ENCODE measurements around the gene PPP1R12C.
A peak's percentile ranks its signal among the peaks of the same experiment; 100 is the strongest.

Gene PPP1R12C

DNA sequence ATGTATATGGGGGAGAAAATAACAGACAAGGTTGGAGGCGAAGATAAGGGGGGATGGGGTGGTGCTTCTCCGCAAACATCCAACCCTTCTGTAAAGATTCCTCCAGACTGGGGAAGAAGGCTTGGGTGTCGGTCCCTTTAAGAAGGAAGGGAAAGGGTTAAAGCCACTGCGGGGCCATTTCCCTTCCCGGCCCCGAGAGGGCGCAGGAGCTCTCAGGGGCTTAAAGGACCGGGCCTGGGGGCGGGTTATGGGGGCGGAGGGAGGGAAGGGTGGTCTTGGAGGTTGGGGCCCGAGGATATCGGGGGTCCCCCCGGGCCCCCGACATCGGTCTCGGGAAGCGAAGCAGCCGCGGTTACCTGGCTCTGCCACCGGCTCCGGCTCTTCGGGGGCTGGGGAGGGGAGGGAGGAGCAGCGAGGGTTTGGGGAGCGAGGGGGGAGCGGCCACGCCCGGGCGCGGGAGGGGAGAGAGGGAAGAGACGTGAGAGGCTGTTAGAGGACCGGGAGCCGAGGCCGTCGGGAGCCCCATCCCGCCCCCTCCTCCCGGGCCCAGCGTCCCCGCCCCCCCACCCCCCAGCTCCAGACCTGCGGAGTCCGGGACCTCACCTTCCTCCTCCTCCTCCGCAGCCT is 28.8 kb upstream of the PPP1R12C start:
- DNase-seq, result no peak

DNA sequence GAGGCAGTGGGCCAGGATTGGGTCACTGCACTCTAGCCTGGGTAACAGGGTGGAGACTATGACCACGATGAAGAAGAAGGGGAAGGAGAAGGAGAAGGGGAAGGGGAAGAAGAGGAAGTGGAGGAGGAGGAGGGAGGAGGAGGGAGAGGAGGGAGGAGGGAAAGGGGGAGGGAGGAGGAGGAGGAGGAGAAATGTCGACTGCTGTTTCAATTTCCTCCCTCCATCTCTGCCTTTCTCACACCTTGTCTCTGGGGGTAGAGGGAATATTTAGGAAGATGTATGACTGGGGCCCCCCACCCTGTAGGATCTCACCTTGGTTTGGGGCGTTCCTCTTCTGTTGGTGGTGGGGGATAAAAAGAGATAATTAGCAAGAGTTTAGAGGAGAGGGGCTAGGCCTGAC is 27.8 kb upstream of the PPP1R12C start:
- DNase-seq, result no peak

DNA sequence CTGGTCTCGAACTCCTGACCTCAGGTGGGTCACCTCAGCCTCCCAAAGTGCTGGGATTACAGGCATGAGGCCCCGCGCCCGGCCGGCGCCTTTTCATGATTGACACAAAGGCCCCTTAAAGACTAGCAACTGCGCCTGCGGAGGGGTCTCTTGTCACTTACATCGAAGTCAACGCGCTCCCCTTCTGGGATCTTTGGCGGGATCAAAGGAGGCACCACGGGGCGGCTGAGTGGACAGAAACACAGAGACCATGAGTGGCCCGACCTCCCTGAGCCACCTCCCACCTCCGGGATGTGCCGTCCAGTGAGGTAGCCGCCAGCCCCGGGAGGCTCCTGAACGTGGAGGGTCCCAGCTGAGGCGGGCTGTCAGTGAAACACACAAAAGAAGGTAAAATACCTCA is 24.3 kb upstream of the PPP1R12C start:
- DNase-seq, result no peak

DNA sequence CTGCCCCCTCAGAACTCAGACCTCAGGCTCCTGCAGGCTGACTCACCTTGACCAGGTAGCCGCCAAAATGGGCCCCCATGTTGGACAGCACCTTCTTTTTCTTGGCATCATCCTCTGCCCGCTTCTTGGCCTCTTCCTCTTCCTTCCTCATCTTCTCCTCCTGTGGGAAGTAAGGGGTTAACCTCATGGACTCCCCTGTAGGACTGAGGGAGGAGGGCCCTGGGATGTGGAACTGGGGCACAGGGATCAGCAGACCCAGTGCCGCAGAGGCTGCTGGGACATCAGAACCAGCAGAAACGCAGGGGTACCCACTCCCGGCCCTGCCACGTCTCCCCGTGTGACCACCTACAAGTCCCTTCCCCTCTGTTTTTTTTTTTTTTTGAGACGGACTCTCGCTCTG is 20.5 kb upstream of the PPP1R12C start:
- no peak for DNase-seq

DNA sequence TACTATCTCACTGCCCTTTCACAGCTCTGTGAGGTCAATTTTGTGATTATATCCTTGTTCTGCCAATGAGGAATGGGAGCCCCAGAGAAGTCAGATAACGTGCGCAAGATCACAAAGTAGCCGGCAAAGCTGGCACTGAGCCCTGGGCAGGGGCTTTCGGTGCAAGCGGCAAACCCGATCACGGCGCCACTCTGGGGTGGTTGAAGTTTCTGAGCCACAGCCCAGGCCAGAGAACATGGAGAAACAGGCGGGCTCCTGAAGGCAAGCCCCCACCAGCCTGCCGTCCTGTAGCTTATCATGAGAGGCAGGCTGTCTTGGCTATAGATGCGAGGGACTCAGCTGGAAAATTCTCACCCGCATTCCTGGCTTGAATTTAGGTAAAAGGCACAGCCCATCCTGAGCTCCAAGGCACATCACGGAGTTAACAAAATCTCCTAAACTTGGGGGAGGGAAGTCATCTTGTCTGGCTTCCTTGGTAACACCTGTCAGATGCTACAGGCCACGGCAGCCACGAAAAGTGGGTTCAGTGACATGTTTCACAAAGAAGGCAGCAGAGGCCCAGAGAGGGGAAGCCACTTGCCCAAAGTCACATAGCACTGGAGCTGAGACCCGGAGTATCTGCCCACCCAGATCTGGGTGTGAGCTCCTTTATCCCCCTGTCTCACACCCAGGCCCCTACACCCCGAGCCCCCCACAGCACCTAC is 19.1 kb upstream of the PPP1R12C start:
- DNase-seq, result no peak

DNA sequence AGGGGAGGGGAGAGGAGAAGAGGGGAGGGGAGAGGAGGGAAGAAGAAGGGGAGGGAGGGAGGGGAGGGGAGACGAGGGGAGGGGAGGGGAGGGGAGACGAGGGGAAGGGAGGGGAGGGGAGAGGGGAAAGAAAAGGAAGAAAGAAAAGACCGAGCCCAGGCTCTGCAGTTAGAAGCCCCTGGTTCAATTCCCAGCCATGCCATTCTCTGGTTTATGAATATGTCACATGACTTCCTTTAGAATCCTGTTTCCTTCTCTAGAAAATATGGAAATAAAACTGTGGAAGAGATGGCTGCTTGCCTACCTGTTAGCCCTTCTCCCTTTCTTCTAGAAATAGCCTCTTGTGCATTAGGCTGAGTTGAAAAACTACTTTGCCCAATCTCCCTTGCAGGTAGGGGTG is 17.3 kb upstream of the PPP1R12C start:
- no peak for DNase-seq

DNA sequence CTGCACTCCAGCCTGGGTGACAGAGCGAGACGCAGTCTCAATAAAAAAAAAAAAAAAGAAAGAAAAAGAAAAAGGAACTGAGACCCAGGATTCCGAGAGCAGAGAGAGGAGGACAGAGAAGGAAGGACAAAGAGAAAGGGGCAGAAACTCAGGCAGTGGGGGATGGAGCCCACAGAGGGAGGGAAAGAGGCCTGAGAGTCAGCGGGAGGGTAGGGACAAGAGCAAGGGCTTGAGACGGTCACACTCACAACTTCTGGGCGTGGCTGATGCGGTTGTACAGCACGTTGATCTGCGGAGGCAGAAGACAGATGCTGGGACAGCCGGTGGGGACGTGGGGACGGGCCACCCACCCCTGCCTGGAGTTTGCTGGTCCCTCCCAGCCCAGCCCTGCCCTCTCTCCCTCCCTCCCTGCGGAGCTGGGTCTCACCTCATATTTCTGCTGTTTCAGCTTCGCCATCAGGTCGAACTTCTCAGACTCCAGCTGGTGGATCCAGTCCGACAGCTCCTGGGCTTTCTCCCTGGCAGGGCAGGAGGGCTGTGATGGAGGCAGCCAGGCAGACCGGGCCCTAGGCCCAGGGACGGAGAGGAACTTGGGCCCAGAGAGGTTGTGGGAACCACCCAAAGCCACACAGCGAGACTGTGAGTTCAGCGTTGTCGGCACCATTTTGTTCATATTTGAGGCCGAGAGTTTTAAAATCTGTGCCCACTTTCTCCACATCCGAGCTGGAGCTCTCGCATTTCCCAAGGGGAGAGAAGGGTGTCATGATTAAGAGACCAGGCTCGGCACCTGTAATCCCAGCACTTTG is 16.4 kb upstream of the PPP1R12C start:
- DNase-seq, result no peak

DNA sequence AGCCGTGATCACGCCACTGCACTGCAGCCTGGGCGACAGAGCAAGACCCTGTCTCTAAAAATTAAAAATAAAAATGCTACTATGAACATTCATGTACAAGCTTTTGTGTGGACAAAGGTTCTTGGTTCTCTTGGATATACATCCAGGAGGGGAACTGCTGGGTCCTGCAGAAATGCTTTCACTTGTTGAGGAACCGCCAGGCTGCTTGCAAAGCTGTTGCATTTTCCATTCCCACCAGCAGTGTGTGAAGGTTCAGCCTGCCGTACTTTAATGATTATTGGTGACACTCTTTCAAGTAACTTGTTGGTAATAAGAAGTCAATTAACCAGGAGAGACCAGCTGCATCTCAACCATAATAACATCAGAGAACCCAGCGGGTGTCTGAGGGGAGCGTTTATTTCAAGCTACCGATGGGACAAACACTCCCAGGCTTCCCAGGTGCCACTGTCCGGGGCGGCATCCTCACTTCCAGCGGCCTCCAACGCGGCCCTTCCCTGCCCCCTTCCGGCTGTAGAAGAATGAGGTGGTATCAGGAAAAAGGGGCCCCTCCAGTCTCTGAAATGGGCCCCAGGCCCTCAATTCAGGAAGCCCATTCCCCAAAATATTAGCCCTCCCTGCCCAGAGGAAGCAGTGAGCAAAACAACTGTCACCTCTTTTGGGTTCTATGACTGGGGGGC is 15.2 kb upstream of the PPP1R12C start:
- no peak for DNase-seq

DNA sequence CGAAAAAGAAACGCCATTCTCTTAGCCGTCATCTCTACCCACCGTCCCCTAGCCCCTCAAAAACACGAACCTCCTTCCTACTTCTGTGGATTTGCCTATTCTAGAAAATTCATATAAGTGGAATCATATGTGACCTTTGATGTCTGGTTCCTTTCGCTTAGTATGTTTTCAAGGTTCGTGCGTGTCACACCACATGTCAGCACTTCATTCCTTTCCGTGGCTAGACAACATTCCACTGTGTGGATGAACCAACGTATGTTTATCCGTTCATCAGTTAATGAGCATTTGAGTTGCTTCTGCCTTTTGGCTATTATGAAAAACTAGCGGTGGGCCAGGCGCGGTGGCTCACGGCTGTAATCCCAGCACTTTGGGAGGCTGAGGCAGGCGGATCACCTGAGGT is 14.0 kb upstream of the PPP1R12C start:
- DNase-seq, result no peak

DNA sequence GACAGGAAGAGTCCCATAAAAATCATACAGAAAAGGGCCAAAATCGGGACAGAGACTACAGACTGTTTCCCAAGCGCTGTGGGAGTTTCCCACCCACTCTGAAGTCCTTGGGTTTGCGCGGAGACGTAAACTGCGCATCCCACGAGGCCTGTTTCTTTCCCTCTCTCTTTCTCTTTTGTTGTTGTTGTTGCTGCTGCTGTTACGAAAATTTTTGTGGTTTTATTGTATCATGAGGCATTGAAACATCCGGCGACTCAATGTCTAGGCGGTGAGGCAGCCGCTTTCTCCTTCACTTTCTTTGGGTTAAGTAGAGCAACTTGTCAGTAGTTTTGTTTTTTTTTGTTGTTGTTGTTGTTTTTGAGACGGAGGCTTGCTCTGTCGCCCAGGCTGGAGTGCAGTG is 1.6 kb upstream of the PPP1R12C start:
- no peak for DNase-seq

DNA sequence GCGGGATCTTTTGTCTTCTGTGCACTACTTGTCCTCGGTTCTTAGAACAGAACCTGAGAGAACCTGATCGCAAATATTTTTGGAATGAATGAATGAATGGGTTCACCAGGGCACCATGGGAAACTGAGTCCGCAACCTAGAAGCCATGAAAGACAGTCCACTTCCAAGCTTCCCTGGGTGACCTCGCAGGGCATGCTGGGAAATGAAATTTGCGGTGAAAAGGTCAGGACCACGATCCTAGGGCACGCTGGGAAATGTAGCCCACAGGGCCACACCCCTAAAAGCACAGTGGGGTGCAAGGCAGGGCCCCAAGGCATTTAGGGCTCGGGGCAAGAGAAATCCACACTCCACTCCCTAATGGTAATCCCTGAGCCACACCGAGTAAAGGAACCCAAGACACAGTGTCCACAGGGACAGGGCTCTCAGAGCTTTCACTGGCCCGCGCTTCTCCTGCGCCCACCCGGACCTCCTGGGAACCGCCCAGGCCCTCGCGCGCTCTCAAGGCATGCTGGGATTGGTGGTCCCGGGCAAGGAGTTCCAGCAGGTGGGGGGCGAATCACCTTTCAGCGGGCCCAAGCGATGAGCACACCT is 1.1 kb upstream of the PPP1R12C start:
- no peak for DNase-seq

DNA sequence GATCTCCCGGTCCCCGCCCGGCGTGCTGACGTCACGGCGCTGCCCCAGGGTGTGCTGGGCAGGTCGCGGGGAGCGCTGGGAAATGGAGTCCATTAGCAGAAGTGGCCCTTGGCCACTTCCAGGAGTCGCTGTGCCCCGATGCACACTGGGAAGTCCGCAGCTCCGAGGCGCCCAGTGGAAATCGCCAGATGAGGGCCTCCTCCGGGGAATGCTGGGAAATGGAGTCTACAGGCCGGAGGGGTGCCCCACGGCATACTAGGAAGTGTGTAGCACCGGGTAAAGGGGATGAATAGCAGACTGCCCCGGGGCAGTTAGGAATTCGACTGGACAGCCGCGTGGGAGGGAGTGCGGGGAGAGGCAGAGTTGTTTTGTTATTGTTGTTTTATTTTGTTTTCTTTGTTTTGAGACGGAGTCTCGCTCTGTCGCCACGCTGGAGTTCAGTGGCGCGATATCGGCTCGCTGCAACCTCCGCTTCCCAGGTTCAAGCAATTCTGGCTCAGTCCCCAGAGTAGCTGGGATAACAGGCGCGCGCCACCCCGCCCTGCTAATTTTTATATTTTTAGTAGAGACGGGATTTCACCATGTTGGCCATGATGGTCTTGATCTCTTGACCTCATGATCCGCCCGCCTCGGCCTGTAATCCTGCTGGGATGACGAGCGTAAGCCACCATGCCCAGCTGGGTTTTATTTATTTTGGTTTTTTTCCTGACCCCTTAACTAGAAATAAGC is 390 bp upstream of the PPP1R12C start:
- DNase-seq, result peak; percentile 98

DNA sequence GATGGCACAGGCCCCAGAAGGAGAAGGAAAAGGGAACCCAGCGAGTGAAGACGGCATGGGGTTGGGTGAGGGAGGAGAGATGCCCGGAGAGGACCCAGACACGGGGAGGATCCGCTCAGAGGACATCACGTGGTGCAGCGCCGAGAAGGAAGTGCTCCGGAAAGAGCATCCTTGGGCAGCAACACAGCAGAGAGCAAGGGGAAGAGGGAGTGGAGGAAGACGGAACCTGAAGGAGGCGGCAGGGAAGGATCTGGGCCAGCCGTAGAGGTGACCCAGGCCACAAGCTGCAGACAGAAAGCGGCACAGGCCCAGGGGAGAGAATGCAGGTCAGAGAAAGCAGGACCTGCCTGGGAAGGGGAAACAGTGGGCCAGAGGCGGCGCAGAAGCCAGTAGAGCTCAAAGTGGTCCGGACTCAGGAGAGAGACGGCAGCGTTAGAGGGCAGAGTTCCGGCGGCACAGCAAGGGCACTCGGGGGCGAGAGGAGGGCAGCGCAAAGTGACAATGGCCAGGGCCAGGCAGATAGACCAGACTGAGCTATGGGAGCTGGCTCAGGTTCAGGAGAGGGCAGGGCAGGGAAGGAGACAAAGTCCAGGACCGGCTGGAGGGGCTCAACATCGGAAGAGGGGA is 1.1 kb downstream of the PPP1R12C start:
- peak; percentile 54 for DNase-seq

DNA sequence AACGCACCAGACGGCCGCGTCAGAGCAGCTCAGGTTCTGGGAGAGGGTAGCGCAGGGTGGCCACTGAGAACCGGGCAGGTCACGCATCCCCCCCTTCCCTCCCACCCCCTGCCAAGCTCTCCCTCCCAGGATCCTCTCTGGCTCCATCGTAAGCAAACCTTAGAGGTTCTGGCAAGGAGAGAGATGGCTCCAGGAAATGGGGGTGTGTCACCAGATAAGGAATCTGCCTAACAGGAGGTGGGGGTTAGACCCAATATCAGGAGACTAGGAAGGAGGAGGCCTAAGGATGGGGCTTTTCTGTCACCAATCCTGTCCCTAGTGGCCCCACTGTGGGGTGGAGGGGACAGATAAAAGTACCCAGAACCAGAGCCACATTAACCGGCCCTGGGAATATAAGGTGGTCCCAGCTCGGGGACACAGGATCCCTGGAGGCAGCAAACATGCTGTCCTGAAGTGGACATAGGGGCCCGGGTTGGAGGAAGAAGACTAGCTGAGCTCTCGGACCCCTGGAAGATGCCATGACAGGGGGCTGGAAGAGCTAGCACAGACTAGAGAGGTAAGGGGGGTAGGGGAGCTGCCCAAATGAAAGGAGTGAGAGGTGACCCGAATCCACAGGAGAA is 1.9 kb downstream of the PPP1R12C start:
- no peak for DNase-seq

DNA sequence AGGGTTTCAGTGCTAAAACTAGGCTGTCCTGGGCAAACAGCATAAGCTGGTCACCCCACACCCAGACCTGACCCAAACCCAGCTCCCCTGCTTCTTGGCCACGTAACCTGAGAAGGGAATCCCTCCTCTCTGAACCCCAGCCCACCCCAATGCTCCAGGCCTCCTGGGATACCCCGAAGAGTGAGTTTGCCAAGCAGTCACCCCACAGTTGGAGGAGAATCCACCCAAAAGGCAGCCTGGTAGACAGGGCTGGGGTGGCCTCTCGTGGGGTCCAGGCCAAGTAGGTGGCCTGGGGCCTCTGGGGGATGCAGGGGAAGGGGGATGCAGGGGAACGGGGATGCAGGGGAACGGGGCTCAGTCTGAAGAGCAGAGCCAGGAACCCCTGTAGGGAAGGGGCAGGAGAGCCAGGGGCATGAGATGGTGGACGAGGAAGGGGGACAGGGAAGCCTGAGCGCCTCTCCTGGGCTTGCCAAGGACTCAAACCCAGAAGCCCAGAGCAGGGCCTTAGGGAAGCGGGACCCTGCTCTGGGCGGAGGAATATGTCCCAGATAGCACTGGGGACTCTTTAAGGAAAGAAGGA is 2.8 kb downstream of the PPP1R12C start:
- no peak for DNase-seq

DNA sequence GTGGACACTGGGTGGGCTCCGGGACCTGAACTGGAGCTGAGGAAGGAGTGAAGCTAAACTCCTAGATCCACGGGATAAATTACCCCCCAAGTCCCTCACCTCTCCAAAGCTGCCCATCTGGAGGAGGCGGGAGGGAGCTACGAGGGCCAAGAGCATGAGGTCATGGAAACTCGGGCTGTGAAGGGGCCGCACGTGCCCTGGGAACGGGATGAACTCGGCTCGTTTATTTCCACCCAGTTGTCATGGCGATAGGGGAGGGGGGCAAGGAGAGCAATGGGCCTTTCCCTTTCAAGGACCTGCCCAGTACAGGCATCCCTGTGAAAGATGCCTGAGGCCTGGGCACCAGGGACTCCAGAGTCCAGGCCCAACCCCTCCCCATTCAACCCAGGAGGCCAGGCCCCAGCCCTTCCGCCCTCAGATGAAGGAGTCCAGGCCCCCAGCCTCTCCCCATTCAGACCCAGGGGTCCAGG is 3.8 kb downstream of the PPP1R12C start:
- no peak for DNase-seq

DNA sequence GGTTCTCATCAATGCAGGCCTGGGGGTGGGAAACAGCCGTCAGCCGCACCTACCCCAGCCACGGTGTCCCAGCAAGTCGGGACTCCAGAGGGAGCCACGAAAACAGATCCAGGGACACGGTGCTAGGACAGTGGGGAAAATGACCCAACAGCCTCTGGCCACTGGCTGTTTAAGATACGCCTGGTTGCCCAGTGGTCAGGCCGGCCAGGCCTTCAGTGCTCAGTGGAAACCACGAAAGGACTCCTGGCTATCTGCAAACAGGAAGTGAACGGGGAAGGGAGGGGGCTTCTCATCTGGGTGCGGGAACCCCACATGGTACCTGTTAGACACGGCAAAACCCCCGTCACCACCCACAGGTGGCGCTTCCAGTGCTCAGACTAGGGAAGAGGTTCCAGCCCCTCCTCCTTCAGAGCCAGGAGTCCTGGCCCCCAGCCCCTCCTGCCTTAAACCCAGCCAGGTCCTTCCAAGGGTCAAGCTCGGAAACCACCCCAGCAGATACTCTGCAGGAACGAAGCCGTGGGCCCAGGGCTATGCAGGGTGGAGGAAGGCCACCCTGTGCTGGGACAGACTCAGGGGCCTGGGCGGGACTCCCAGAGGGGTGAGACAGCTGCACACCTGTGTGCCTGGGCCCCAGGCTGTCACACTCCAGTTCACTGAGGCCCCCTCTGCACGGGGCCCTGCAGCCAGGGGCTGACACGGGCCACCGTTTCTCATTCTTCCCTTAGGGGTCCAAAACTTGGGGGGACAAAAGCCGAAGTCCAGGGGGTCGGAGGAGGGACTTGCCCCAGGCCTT is 4.5 kb downstream of the PPP1R12C start:
- DNase-seq, result no peak

DNA sequence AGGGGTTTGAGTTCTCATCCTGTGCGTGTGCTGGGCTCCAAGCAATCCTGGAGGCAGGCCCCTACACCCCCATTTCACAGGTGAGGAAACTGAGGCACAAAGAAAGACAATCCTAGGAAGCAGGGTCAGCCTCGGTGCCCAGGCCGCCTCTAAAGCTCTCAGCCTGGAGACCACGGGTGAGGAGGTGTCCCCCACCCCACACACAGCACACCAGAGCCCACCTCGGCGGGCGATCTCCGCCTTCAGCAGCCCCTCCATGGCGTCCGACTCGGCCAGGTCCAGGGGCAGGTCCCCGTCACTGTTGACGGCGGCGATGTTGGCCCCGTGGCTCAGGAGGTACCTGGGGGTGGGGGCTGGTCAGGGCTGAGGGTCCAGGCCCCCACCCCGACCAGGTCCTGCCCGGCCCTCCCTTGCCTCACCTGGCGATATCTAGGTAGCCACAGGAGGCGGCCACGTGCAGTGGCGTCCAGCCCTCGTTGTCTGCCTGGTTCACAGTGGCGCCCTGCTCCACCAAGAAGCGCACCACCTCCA is 5.1 kb downstream of the PPP1R12C start:
- DNase-seq, result no peak

DNA sequence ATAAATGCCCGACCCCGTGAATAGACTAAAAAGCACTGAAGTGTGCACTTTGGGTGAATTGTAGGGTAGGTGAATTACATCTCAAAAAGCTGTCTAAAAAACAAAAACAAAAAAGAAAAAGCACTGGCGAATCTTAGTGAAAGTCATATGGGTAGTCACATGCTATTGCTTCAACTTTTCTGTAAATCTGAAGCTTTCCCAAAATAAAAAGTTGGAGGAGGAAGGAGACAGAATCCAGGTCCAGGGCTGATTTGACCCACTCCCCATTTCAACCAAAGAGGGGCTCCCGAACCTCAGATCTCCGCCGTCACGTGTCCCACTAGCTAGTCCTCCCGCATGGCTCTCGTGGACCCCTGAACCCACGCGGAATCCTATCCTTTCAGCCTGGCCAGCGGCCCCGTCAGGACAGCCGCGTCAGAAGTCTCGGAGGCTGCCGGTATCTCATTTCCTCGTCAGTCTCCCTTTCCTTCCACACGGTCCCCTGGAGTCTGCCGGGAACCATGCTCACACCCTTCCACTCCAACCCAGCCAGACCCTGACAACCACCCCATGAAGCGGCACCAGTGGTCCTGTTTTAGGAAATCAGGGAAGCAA is 6.1 kb downstream of the PPP1R12C start:
- DNase-seq, result no peak
